HepG2 (cell line): Measurements from ENCODE around the gene C10orf90. TPM values are rescaled to one million over a fixed set of nuclear protein-coding genes. Genes with fewer than 3 reads are reported as not detected.

Experiments used
- ATAC-seq: fragments of 200-7000 bp; cut with Tn5 transposase; 3 replicates; pipeline ENCODE4 v1.9.1; 2020; ENCODE audit warnings: mild to moderate bottlenecking, moderate library complexity
- BruUV-seq: library from RNA; stranded (reverse); fragments of 400-500 nt; replicated peaks from 2 replicates; lab custom pipeline; 2021; lab: Mats Ljungman, UMichigan
- CTCF ChIA-PET: fragments of 300-600 bp; formaldehyde crosslinking; extraction: SDS; loops from one replicate; lab custom pipeline; 2021; ENCODE audit warnings: low total read pairs, inconsistent platforms, low intra/inter-chr PET ratio; lab: Yijun Ruan, JAX
- POLR2A ChIA-PET: fragments of 350-600 bp; sonication (Branson Sonifier 250); formaldehyde crosslinking; loops from one replicate; lab custom pipeline; 2020; ENCODE audit warnings: antibody characterized with exemption, inconsistent platforms; lab: Yijun Ruan, JAX
- DNase-seq: peaks from one replicate; pipeline ENCODE4 v3.0.0-alpha.2; 2015; ENCODE audit warnings: low spot score
- FAIRE-seq: peaks from 3 replicates; lab custom pipeline; 2011; peaks lifted over from hg19 to GRCh38; lab: Jason Lieb, UNC
- H2AFZ ChIP-seq: one replicate; pipeline ENCODE4 v1.6.1; 2011; ENCODE audit warnings: low read length, inconsistent platforms
- H3K27ac ChIP-seq: fragments of 300-600 bp; 3 replicates; pipeline ENCODE4 v1.8.0; 2011; ENCODE audit warnings: mixed run types, mild to moderate bottlenecking, mixed read lengths, low read length, inconsistent platforms; ENCODE audit not compliant: insufficient read depth; ENCODE audit errors: extremely low read length
- H3K27me3 ChIP-seq, 2 experiments: fragments of 200-600 bp in 1 of 2; 2 replicates in 1 of 2; 3 replicates in 1 of 2; pipeline versions ENCODE4 v1.6.0 to v1.8.0; 2011; ENCODE audit warnings: low read length in 2 of 2, mild to moderate bottlenecking in 2 of 2, moderate library complexity in 2 of 2, inconsistent platforms in 1 of 2; ENCODE audit not compliant: insufficient read depth in 2 of 2, control insufficient read depth in 1 of 2
- H3K36me3 ChIP-seq, 2 experiments: fragments of 200-600 bp in 1 of 2; replicated peaks in 1 of 2; 2 replicates in 1 of 2; 3 replicates in 1 of 2; pipeline versions ENCODE4 v1.5.1 to v1.8.0; 2011; ENCODE audit warnings: low read length in 2 of 2, inconsistent platforms in 1 of 2; ENCODE audit not compliant: insufficient read depth in 2 of 2, control insufficient read depth in 1 of 2
- H3K4me1 ChIP-seq: 2 replicates; pipeline ENCODE4 v1.5.1; 2012; ENCODE audit warnings: low read length, inconsistent platforms; ENCODE audit not compliant: insufficient read depth
- H3K4me2 ChIP-seq: 2 replicates; pipeline ENCODE4 v1.6.0; 2011; ENCODE audit warnings: low read depth, low read length, inconsistent platforms
- H3K4me3 ChIP-seq, 3 experiments: fragments of 200-600 bp in 1 of 3; sonication (generic), shearing (Covaris generic) in 1 of 3; replicated peaks in 1 of 3; 2 replicates each; pipeline ENCODE4 v1.5.1; 2011 to 2016; ENCODE audit warnings: low read length in 3 of 3, inconsistent platforms in 2 of 3, low read depth in 2 of 3, mild to moderate bottlenecking in 2 of 3, control low read depth in 1 of 3, mixed read lengths in 1 of 3; ENCODE audit not compliant: insufficient read depth in 1 of 3
- H3K79me2 ChIP-seq: one replicate; pipeline ENCODE4 v1.6.1; 2011; ENCODE audit warnings: low read length, inconsistent platforms; ENCODE audit not compliant: insufficient read depth
- H3K9ac ChIP-seq: 2 replicates; pipeline ENCODE4 v1.6.0; 2011; ENCODE audit warnings: mild to moderate bottlenecking, low read depth, low read length, inconsistent platforms; ENCODE audit not compliant: insufficient read depth
- H3K9me3 ChIP-seq: 2 replicates; pipeline ENCODE4 v1.5.1; 2012; ENCODE audit warnings: mild to moderate bottlenecking, low read length
- H4K20me1 ChIP-seq: 2 replicates; pipeline ENCODE4 v1.6.0; 2011; ENCODE audit warnings: inconsistent platforms, mild to moderate bottlenecking, low read length, moderate library complexity; ENCODE audit not compliant: insufficient read depth
- EED ChIP-seq: sonication (generic); formaldehyde crosslinking; IDR thresholded peaks from 2 replicates; pipeline ENCODE4 v1.5.0; 2020; ENCODE audit warnings: mild to moderate bottlenecking, missing genetic modification reagents
- GFI1 ChIP-seq: sonication (generic); formaldehyde crosslinking; IDR thresholded peaks from 2 replicates; pipeline ENCODE4 v1.5.0; 2020; ENCODE audit warnings: missing genetic modification reagents, mild to moderate bottlenecking, borderline replicate concordance
- MAFF ChIP-seq: IDR thresholded peaks from 2 replicates; pipeline ENCODE4 v1.6.1; 2011; ENCODE audit warnings: low read depth, low read length, improper control_type of control experiment
- MAFG ChIP-seq: sonication (generic); formaldehyde crosslinking; IDR thresholded peaks from 2 replicates; pipeline ENCODE4 v1.5.1; 2020; ENCODE audit warnings: mild to moderate bottlenecking, missing genetic modification reagents
- MBD4 ChIP-seq: IDR thresholded peaks from 2 replicates; pipeline ENCODE4 v1.6.1; 2012; ENCODE audit warnings: low read length, inconsistent platforms, borderline replicate concordance
- MEIS2 ChIP-seq: sonication (generic); formaldehyde crosslinking; IDR thresholded peaks from 2 replicates; pipeline ENCODE4 v1.9.0; 2021; ENCODE audit warnings: mild to moderate bottlenecking, missing genetic modification reagents
- MZF1 ChIP-seq: sonication (generic); formaldehyde crosslinking; IDR thresholded peaks from 2 replicates; pipeline ENCODE4 v1.8.1; 2023; ENCODE audit warnings: mild to moderate bottlenecking, missing genetic modification reagents, borderline replicate concordance
- NFATC3 ChIP-seq: sonication (generic); formaldehyde crosslinking; IDR thresholded peaks from 2 replicates; pipeline ENCODE4 v1.5.1; 2020; ENCODE audit warnings: mild to moderate bottlenecking, missing genetic modification reagents
- NFYC ChIP-seq: IDR thresholded peaks from 2 replicates; pipeline ENCODE4 v1.6.1; 2016; ENCODE audit warnings: missing genetic modification reagents, missing compliant biosample characterization
- SCMH1 ChIP-seq: sonication (generic); formaldehyde crosslinking; IDR thresholded peaks from 2 replicates; pipeline ENCODE4 v1.9.0; 2021; ENCODE audit warnings: missing genetic modification reagents, mild to moderate bottlenecking, borderline replicate concordance
- SKI ChIP-seq: fragments of 450-650 bp; IDR thresholded peaks from one replicate; pipeline ENCODE4 v1.6.1; 2018; ENCODE audit warnings: mild to moderate bottlenecking; ENCODE audit not compliant: partially characterized antibody
- SNAPC2 ChIP-seq: sonication (generic); formaldehyde crosslinking; IDR thresholded peaks from 2 replicates; pipeline ENCODE4 v1.8.1; 2022; ENCODE audit warnings: mild to moderate bottlenecking, missing genetic modification reagents
- TSC22D2 ChIP-seq: sonication (generic); formaldehyde crosslinking; IDR thresholded peaks from 2 replicates; pipeline ENCODE4 v1.5.1; 2020; ENCODE audit warnings: missing genetic modification reagents, mild to moderate bottlenecking, borderline replicate concordance
- ZBTB37 ChIP-seq: sonication (generic); formaldehyde crosslinking; IDR thresholded peaks from 2 replicates; pipeline ENCODE4 v1.4.0; 2020; ENCODE audit warnings: mild to moderate bottlenecking, missing genetic modification reagents
- ZNF7 ChIP-seq: IDR thresholded peaks from 2 replicates; pipeline ENCODE4 v1.6.1; 2016; ENCODE audit warnings: missing biosample characterization, missing genetic modification reagents
- ZNF781 ChIP-seq: sonication (generic); formaldehyde crosslinking; IDR thresholded peaks from 2 replicates; pipeline ENCODE4 v1.5.1; 2020; ENCODE audit warnings: borderline replicate concordance, mild to moderate bottlenecking, missing genetic modification reagents; ENCODE audit errors: not compliant biosample characterization
- ZZZ3 ChIP-seq: sonication (generic); formaldehyde crosslinking; IDR thresholded peaks from 2 replicates; pipeline ENCODE4 v1.4.0; 2020; ENCODE audit warnings: missing genetic modification reagents, mild to moderate bottlenecking, borderline replicate concordance
- WGBS: methylation state at CpG from one replicate; pipeline ENCODE4 v1.1.6; 2017; ENCODE audit warnings: low lambda C conversion rate; 5-methylcytosine and 5-hydroxymethylcytosine counted together
- in situ Hi-C: cut with HindIII; loops from 2 replicates; pipeline ENCODE4 v1.10.0; 2017; ENCODE audit warnings: low pct_unique_long_range_greater_than_20kb; ENCODE audit not compliant: extremely low pct_ligation_motif_present
- intact Hi-C: fragments of 100-400 bp; cut with micrococcal nuclease; formaldehyde crosslinking; loops from one replicate; pipeline ENCODE4 v1.10.0; 2022; ENCODE audit not compliant: unreplicated experiment
- polyA plus RNA-seq, 8 experiments: library from polyadenylated mRNA; depleted of rRNA in 3 of 8; stranded (reverse) in 7 of 8; unstranded in 1 of 8; fragments of >200 nt; fragmentation: Illumina TruSeq in 4 of 8; extraction: Trizol in 4 of 8; gene quantifications; 2 replicates each; pipeline versions ENCODE4 v1.2.1 to v1.2.3, GENCODE V29; 2011 to 2016; ENCODE audit warnings: low read depth in 4 of 8, missing spikeins in 1 of 8, mixed read lengths in 1 of 8; ENCODE audit not compliant: insufficient read depth in 1 of 8
- total RNA-seq, 5 experiments: library from RNA; depleted of rRNA; stranded (reverse); fragments of >200 nt; fragmentation: Illumina TruSeq; extraction: Trizol; gene quantifications; 2 replicates each; pipeline ENCODE4 v1.2.3, GENCODE V29; 2016; ENCODE audit warnings: low read depth in 1 of 5

The C10orf90 gene
- total and polyA plus RNA-seq, 2 of the 13 experiments (the other 11 are each of a cell fraction or from before 2014, with no cell fraction given), result not detected

GRCh38 chr10:126438407-126438783, 232.1 kb downstream of the C10orf90 start:
- Histone ChIP-seq H3K36me3 (no peaks in the 10 kb centered on the region), H3K27me3 (no peaks in the 10 kb centered on the region), H4K20me1 (no peaks in the 10 kb centered on the region), H3K4me1 (no peaks in the 10 kb centered on the region), H3K4me2 (no peak overlapping the region), H3K79me2 (no peaks in the 10 kb centered on the region), H3K9me3 (no peaks in the 10 kb centered on the region), H3K4me3 (no peak overlapping the region), H3K9ac (no peak overlapping the region), H2AFZ (no peak overlapping the region), H3K27ac (no peak overlapping the region)
- 4% methylated on average over 2 of the region's 2 CpGs for WGBS
- FAIRE-seq (no peak), DNase-seq (no peak), ATAC-seq (no peak)
- no peak for TF ChIP-seq ZBTB37
- no peak for TF ChIP-seq TSC22D2 (CRISPR knock-in tag)
- TF ChIP-seq NFYC (CRISPR knock-in tag), result no peak
- TF ChIP-seq MAFF, result no peak
- TF ChIP-seq SKI, result no peak
- no peak for TF ChIP-seq MAFG (CRISPR knock-in tag)
- no peak for TF ChIP-seq SCMH1
- no peak for TF ChIP-seq ZZZ3
- TF ChIP-seq MEIS2, result no peak
- no peak for TF ChIP-seq EED (CRISPR knock-in tag)
- no peak for TF ChIP-seq SNAPC2 (CRISPR knock-in tag)
- no peak for TF ChIP-seq MZF1 (CRISPR knock-in tag)
- TF ChIP-seq ZNF781 (CRISPR knock-in tag), result no peak
- no peak for TF ChIP-seq MBD4
- no peak for TF ChIP-seq ZNF7 (CRISPR knock-in tag)
- TF ChIP-seq GFI1 (CRISPR knock-in tag), result no peak
- TF ChIP-seq NFATC3 (CRISPR knock-in tag), result no peak
- CTCF ChIA-PET, result no interaction called here
- intact Hi-C loops (no loop called here), in situ Hi-C loops (no loop called here)
- POLR2A ChIA-PET, result no interaction called here
- no TSS peak for BruUV-seq
